ENCODE measurements around the gene GRIK3.

DNA sequence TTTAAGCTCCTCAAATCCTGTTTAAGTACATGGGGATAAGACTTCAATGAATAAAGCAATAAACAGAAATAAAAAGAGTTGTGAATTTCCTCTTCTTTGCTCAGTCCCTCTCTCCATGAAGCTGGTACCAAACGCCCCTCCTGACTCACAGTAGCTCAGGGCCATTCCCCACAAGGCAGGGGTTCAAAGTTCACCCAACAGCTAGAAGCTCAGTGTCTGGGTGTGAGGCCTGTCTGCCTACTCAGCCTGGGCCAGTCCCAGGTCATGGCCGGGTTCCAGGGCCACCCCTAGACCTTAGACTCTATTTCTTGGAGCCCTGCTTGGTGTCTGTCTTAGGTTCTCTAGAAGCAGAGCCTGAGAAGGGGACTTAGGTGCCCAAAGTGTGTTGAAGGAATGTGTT lies 251.5 kb downstream of the GRIK3 start:
- TF ChIP-seq, protein P1, sequence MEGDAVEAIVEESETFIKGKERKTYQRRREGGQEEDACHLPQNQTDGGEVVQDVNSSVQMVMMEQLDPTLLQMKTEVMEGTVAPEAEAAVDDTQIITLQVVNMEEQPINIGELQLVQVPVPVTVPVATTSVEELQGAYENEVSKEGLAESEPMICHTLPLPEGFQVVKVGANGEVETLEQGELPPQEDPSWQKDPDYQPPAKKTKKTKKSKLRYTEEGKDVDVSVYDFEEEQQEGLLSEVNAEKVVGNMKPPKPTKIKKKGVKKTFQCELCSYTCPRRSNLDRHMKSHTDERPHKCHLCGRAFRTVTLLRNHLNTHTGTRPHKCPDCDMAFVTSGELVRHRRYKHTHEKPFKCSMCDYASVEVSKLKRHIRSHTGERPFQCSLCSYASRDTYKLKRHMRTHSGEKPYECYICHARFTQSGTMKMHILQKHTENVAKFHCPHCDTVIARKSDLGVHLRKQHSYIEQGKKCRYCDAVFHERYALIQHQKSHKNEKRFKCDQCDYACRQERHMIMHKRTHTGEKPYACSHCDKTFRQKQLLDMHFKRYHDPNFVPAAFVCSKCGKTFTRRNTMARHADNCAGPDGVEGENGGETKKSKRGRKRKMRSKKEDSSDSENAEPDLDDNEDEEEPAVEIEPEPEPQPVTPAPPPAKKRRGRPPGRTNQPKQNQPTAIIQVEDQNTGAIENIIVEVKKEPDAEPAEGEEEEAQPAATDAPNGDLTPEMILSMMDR (IDR thresholded peaks at IDR 0.05; ENCODE audit: low read depth, low read length): no peak
- TF ChIP-seq EZH2phosphoT487 (IDR thresholded peaks at IDR 0.05; ENCODE audit: low read depth): no peak
